Mononuclear cell (primary cell): ENCODE data around the gene QSOX1. TPM values are rescaled to one million over a fixed set of nuclear protein-coding genes. Genes with fewer than 3 reads are reported as not detected.
"Not testable (repeated sequence)": the region's sequence is repeated elsewhere in the genome, so short reads cannot be mapped to it uniquely, and the experiment has no call there.

Source experiments
- H3K27me3 ChIP-seq: 2 replicates; pipeline ENCODE4 v1.6.0; 2011; ENCODE audit warnings: low read length, control low read depth; ENCODE audit not compliant: insufficient read depth
- H3K4me1 ChIP-seq: 2 replicates; pipeline ENCODE4 v1.5.1; 2011; ENCODE audit warnings: mild to moderate bottlenecking, low read length, control low read depth; ENCODE audit not compliant: insufficient read depth
- H3K4me3 ChIP-seq: 2 replicates; pipeline ENCODE4 v1.5.1; 2011; ENCODE audit warnings: mild to moderate bottlenecking, low read length, moderate library complexity
- H3K9me3 ChIP-seq: 2 replicates; pipeline ENCODE4 v1.5.1; 2011; ENCODE audit warnings: low read depth, mild to moderate bottlenecking, control low read depth, low read length
- total RNA-seq: library from RNA; depleted of rRNA; stranded (reverse); fragments of >200 nt; gene quantifications from one replicate; pipeline ENCODE4 v1.2.3, GENCODE V29; 2012

The QSOX1 gene
- 56.0 TPM for total RNA-seq

- H3K4me3 ChIP-seq: peak within 1 kb of the TSS; percentile 70
- H3K27me3 ChIP-seq: no peaks in the 10 kb centered on the region
- no peaks in the 10 kb centered on the region for H3K9me3 ChIP-seq
- H3K4me1 ChIP-seq: peaks cover 67% of the 10 kb centered on the region
Measured at GRCh38 chr1:180154325-180155181, at the start of gene QSOX1. QSOX1 (plus strand) TSS chr1:180154869; CDS start chr1:180154908, 39 bp downstream.

GRCh38 chr1:180112091-180112490, 42.6 kb upstream of the QSOX1 start:
- no peak overlapping the region for H3K4me3 ChIP-seq
- no peaks in the 10 kb centered on the region for H3K9me3 ChIP-seq
- no peaks in the 10 kb centered on the region for H3K27me3 ChIP-seq
- peaks cover 4% of the 10 kb centered on the region for H3K4me1 ChIP-seq

GRCh38 chr1:180112984-180113647, 41.6 kb upstream of the QSOX1 start:
- H3K4me3 ChIP-seq: no peak overlapping the region

GRCh38 chr1:180114396-180114945, 40.2 kb upstream of the QSOX1 start:
- H3K4me3 ChIP-seq: no peak overlapping the region

More at GRCh38 chr1:180112984-180113647, 41.6 kb upstream of the QSOX1 start:
- Histone ChIP-seq H3K4me1 (peaks cover 14% of the 10 kb centered on the region), H3K9me3 (no peaks in the 10 kb centered on the region), H3K27me3 (no peaks in the 10 kb centered on the region)

GRCh38 chr1:180116964-180117763, 37.5 kb upstream of the QSOX1 start:
- Histone ChIP-seq H3K27me3 (no peaks in the 10 kb centered on the region), H3K4me1 (peaks cover 23% of the 10 kb centered on the region), H3K9me3 (no peaks in the 10 kb centered on the region), H3K4me3 (no peak overlapping the region)

More at GRCh38 chr1:180114396-180114945, 40.2 kb upstream of the QSOX1 start:
- peaks cover 14% of the 10 kb centered on the region for H3K4me1 ChIP-seq
- H3K27me3 ChIP-seq: no peaks in the 10 kb centered on the region
- H3K9me3 ChIP-seq: no peaks in the 10 kb centered on the region

- H3K4me3 ChIP-seq: no peak overlapping the region
Measured at GRCh38 chr1:180117764-180118116, 36.9 kb upstream of the QSOX1 start.

GRCh38 chr1:180119837-180120236, 34.8 kb upstream of the QSOX1 start:
- Histone ChIP-seq H3K4me1 (peaks cover 23% of the 10 kb centered on the region), H3K9me3 (no peaks in the 10 kb centered on the region), H3K27me3 (no peaks in the 10 kb centered on the region), H3K4me3 (no peak overlapping the region)

More at GRCh38 chr1:180117764-180118116, 36.9 kb upstream of the QSOX1 start:
- Histone ChIP-seq H3K9me3 (no peaks in the 10 kb centered on the region), H3K4me1 (peaks cover 23% of the 10 kb centered on the region), H3K27me3 (no peaks in the 10 kb centered on the region)

GRCh38 chr1:180123463-180123936, 31.2 kb upstream of the QSOX1 start:
- no peak overlapping the region for H3K4me3 ChIP-seq
- no peaks in the 10 kb centered on the region for H3K27me3 ChIP-seq
- H3K4me1 ChIP-seq: peaks cover 24% of the 10 kb centered on the region
- no peaks in the 10 kb centered on the region for H3K9me3 ChIP-seq

- peaks cover 56% of the 10 kb centered on the region for H3K4me1 ChIP-seq
- no peaks in the 10 kb centered on the region for H3K9me3 ChIP-seq
- no peak overlapping the region for H3K4me3 ChIP-seq
- H3K27me3 ChIP-seq: peaks cover 3% of the 10 kb centered on the region
Measured at GRCh38 chr1:180130651-180131050, 24.0 kb upstream of the QSOX1 start.

- H3K27me3 ChIP-seq: peaks cover 6% of the 10 kb centered on the region
- H3K9me3 ChIP-seq: no peaks in the 10 kb centered on the region
- H3K4me1 ChIP-seq: peaks cover 56% of the 10 kb centered on the region
- H3K4me3 ChIP-seq: no peak overlapping the region
Measured at GRCh38 chr1:180131510-180131909, 23.2 kb upstream of the QSOX1 start.

GRCh38 chr1:180133193-180133592, 21.5 kb upstream of the QSOX1 start:
- Histone ChIP-seq H3K27me3 (peaks cover 8% of the 10 kb centered on the region), H3K4me1 (peaks cover 44% of the 10 kb centered on the region), H3K9me3 (no peaks in the 10 kb centered on the region), H3K4me3 (no peak overlapping the region)

- peaks cover 39% of the 10 kb centered on the region for H3K4me1 ChIP-seq
- not testable (repeated sequence) for H3K4me3 ChIP-seq, H3K9me3 ChIP-seq, H3K27me3 ChIP-seq
Measured at GRCh38 chr1:180133688-180134087, 21.0 kb upstream of the QSOX1 start.

GRCh38 chr1:180135535-180135934, 19.1 kb upstream of the QSOX1 start:
- Histone ChIP-seq H3K27me3 (peaks cover 8% of the 10 kb centered on the region), H3K4me1 (peaks cover 26% of the 10 kb centered on the region), H3K9me3 (no peaks in the 10 kb centered on the region), H3K4me3 (no peak overlapping the region)

GRCh38 chr1:180136331-180136967, 18.2 kb upstream of the QSOX1 start:
- Histone ChIP-seq H3K27me3 (peaks cover 8% of the 10 kb centered on the region), H3K4me3 (no peak overlapping the region), H3K4me1 (peaks cover 18% of the 10 kb centered on the region), H3K9me3 (no peaks in the 10 kb centered on the region)
